Measurements from ENCODE around the gene METTL1.
"Not testable (repeated sequence)": the region's sequence is repeated elsewhere in the genome, so short reads cannot be mapped to it uniquely, and the experiment has no call there.

METTL1 gene

GRCh38 chr12:57724003-57724935 lies 47.6 kb downstream of the METTL1 start:
- no peak for DNase-seq (ENCODE audit: low spot score)

GRCh38 chr12:57723630-57723962 lies 48.3 kb downstream of the METTL1 start:
- DNase-seq (ENCODE audit: low spot score) = no peak

DNA sequence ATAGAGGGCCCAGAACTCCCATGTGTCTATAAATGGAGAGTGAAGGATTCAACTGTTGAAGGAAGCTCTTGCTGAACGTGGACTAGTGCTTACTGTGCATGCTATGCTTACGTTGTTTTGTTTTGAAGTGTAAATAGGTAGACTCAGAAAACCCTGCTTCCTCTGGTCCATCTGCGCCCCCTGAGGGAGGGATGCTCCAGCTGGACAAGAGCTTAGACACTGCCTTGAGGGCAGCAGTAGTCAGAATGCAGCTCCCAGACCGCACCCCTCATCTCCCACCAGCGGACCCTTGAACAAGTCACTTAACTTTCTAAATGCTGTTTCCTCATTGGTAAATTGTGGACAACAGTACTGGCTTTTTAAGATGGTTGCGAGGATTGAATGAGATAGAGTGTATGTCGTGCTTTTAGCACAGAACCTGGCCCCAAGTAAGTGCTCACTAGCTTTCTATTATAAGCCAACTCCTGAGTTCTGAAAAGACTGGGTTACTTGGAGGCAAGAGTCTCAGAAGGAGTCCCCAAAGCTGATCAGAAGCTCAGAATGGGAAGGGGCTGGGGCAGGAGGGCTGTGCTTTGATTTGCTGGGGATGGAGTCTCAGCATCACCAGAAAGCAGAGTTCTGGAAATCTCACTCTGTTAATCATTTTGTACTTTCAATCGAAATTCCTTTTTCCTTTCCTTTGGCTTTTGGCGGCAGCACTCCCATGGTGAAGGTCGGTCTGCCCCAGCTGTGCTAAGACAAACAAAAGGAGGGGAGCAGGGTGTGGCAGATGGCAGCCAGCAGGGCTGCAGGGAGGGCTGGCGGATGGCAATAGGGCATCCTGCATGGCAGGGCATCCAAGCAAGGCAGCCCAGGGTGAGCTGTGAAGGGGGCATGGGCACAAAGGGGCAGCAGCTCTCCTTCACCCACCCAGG lies 48.9 kb downstream of the METTL1 start:
- DNase-seq (ENCODE audit: low spot score) = no peak

DNA sequence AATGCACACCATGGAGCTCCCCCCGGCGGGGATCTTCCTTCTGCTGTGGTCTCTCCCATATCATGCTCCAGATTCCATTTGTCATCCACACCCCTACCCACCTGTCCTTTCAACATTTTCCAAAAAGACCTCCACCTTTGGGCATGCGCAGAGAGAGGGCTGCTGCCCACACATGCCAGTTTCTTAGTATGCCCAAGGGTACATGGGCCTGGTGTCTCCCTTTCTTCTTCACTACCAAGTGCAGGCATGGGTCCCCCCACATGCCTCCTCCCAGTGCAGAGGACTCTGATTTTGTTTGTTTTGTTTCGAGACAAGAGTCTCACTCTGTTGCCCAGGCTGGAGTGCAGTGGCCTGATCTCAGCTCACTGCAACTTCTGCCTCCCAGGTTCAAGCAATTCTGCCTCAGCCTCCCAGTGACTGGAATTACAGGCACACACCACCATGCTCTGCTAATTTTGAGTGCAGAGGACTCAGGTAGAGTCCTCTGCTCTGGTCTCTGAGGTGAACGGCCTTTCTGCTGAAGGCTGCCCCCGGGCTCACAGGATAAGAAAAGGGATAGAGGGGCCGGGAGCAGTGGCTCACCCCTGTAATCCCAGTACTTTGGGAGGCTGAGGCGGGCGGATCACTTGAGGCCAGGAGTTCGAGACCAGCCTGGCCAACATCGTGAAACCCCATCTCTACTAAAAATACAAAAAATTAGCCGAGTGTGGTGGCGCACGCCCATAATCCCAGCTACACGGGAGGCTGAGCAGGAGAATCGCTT lies 49.9 kb downstream of the METTL1 start:
- not testable (repeated sequence) for DNase-seq (ENCODE audit: low spot score)

GRCh38 chr12:57720606-57721595 lies 51.0 kb downstream of the METTL1 start:
- no peak for DNase-seq (ENCODE audit: low spot score)

GRCh38 chr12:57719777-57720605 lies 51.9 kb downstream of the METTL1 start:
- no peak for DNase-seq (ENCODE audit: low spot score)

DNA sequence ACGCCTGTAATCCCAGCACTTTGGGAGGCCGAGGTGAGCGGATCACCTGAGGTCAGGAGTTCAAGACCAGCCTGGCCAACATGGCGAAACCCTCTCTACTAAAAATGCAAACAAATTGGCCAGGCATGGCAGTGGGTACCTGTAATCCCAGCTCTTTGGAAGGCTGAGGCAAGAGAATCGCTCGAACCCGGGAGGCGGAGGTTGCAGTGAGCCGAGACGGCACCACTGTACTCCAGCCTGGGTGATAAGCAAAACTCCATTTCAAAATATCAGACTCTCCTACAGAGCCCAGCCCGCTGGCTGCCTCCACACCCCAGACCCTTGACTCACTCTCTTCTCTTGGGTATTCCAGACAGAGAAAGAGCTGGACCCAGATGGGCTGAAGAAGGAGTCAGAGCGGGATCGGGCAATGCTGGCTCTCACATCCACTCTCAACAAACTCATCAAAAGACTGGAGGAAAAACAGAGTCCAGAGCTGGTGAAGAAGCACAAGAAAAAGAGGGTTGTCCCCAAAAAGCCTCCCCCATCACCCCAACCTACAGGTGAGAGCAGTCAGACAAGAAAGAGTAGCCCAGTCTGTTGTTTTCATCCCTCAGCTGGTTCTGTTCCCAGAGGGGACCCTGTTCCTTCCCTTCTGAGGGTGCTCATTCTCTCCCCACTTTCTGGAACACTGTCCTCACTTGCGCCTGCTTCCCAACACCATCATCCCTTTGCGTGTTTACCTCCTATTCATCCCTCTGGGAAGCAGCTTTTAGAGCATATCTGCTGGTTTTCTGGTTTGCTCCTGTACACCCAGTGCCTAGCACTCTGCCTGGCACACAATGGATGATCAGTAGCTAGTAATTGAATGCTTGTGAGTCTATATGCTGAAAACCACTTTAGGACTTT lies 53.0 kb downstream of the METTL1 start:
- DNase-seq (ENCODE audit: low spot score) = no peak
